AG04450 (cell line): ENCODE results near the gene ARSB. TPM values are rescaled to one million over a fixed set of nuclear protein-coding genes. Genes with fewer than 3 reads are reported as not detected.

Experiments
- CTCF ChIA-PET: fragments of 300-600, 350-600 bp; formaldehyde crosslinking; extraction: SDS; loops from one replicate; lab custom pipeline; 2022; ENCODE audit warnings: antibody characterized with exemption, inconsistent platforms; lab: Charles Lee
- POLR2A ChIA-PET: fragments of 350-600 bp; formaldehyde crosslinking; extraction: SDS; loops from one replicate; lab custom pipeline; 2021; ENCODE audit warnings: antibody characterized with exemption, inconsistent platforms; lab: Yijun Ruan, JAX
- DNase-seq: peaks from one replicate; pipeline ENCODE4 v3.0.0-alpha.2; 2011; ENCODE audit warnings: low read depth, low spot score
- H3K27ac ChIP-seq: one replicate; pipeline ENCODE4 v1.5.1; 2012; ENCODE audit warnings: low read depth, low read length, control low read depth
- H3K27me3 ChIP-seq: one replicate; pipeline ENCODE4 v1.6.0; 2012; ENCODE audit warnings: low read length; ENCODE audit not compliant: control insufficient read depth, insufficient read depth
- H3K4me3 ChIP-seq: 2 replicates; pipeline ENCODE4 v1.5.1; 2011; ENCODE audit warnings: mild to moderate bottlenecking, low read depth, low read length, control low read depth
- H3K9me3 ChIP-seq: 2 replicates; pipeline ENCODE4 v1.5.1; 2012; ENCODE audit warnings: low read length; ENCODE audit not compliant: control insufficient read depth, insufficient read depth
- polyA plus RNA-seq: library from polyadenylated mRNA; depleted of rRNA; stranded (reverse); fragments of >200 nt; gene quantifications from 2 replicates; pipeline ENCODE4 v1.2.3, GENCODE V29; 2011
- TF ChIP-seq, protein P1 (sequence below): IDR thresholded peaks from 2 replicates; pipeline ENCODE4 v1.5.1; 2011; ENCODE audit warnings: low read depth, low read length, control low read depth, inconsistent platforms

Gene ARSB
- polyA plus RNA-seq, 1 experiment: 21.0 TPM

DNA sequence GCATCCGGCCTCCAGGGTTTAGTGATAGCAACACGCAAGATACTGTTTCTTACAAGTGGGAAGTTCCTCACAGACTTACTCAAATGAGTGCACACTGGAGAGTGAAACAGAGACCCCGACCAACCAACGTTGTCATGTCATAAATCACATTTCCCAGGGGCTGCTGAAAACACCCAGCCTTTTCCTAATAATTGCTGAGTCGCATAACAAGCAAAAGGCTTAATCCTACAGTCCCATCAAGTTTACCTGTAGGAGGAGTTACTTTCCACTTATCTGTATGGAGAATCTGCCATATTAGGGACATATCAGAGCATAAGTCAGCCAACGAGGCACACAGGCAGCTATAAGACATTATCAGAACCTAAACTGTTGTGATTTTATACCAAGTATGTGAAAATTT lies 180.1 kb downstream of the ARSB start:
- ChIA-PET POLR2A (no interaction called here), CTCF (no interaction called here)
- TF ChIP-seq, protein P1, sequence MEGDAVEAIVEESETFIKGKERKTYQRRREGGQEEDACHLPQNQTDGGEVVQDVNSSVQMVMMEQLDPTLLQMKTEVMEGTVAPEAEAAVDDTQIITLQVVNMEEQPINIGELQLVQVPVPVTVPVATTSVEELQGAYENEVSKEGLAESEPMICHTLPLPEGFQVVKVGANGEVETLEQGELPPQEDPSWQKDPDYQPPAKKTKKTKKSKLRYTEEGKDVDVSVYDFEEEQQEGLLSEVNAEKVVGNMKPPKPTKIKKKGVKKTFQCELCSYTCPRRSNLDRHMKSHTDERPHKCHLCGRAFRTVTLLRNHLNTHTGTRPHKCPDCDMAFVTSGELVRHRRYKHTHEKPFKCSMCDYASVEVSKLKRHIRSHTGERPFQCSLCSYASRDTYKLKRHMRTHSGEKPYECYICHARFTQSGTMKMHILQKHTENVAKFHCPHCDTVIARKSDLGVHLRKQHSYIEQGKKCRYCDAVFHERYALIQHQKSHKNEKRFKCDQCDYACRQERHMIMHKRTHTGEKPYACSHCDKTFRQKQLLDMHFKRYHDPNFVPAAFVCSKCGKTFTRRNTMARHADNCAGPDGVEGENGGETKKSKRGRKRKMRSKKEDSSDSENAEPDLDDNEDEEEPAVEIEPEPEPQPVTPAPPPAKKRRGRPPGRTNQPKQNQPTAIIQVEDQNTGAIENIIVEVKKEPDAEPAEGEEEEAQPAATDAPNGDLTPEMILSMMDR: no peak
- H3K4me3 ChIP-seq: no peak overlapping the region
- H3K27me3 ChIP-seq: no peaks in the 10 kb centered on the region
- no peak for DNase-seq
- H3K9me3 ChIP-seq: no peaks in the 10 kb centered on the region; the same call in 1 of the 2 replicates
- H3K27ac ChIP-seq: no peak overlapping the region

GRCh38 chr5:78803941-78804340 lies 181.2 kb downstream of the ARSB start:
- ChIA-PET POLR2A (interaction anchor here (0.7 kb wide), 1 partner anchor 116 kb away, joined by 4 read pairs; no protein-coding TSS in a partner anchor), CTCF (no interaction called here)
- H3K27me3 ChIP-seq: no peaks in the 10 kb centered on the region
- TF ChIP-seq, protein P1: no peak
- no peak overlapping the region for H3K27ac ChIP-seq
- DNase-seq: no peak
- H3K9me3 ChIP-seq: no peaks in the 10 kb centered on the region
- no peak overlapping the region for H3K4me3 ChIP-seq

- TF ChIP-seq, protein P1: no peak
- Histone ChIP-seq H3K4me3 (no peak overlapping the region), H3K27me3 (no peaks in the 10 kb centered on the region), H3K27ac (no peak overlapping the region), H3K9me3 (no peaks in the 10 kb centered on the region)
- CTCF ChIA-PET: no interaction called here
- no peak for DNase-seq
- POLR2A ChIA-PET: interaction anchor here (0.7 kb wide), 1 partner anchor 117 kb away, joined by 4 read pairs; no protein-coding TSS in a partner anchor
Observed at GRCh38 chr5:78803353-78803752, 181.8 kb downstream of the ARSB start.

DNA sequence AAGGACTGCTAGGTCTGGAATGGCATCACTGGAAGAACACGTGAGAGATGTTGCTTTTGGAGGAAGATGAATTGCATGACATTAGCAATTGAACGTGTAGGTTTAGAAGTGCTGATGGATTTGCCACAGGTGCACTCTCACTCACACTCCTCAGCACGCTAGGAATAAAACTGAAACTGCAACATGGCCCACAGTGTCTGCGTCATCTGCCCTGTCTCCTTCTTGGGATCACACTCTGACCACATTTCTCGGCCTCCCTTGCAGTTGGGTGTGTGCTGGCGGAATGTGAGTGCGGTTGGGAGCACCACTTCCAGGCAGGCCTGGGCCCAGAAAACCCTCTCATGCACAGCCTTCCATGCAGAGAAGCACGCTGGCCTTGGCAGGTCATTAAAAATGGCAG lies 183.7 kb downstream of the ARSB start:
- Histone ChIP-seq H3K27ac (no peak overlapping the region), H3K27me3 (no peaks in the 10 kb centered on the region), H3K9me3 (no peaks in the 10 kb centered on the region), H3K4me3 (no peak overlapping the region)
- TF ChIP-seq, protein P1: no peak
- ChIA-PET POLR2A (no interaction called here), CTCF (no interaction called here)
- DNase-seq: no peak

DNA sequence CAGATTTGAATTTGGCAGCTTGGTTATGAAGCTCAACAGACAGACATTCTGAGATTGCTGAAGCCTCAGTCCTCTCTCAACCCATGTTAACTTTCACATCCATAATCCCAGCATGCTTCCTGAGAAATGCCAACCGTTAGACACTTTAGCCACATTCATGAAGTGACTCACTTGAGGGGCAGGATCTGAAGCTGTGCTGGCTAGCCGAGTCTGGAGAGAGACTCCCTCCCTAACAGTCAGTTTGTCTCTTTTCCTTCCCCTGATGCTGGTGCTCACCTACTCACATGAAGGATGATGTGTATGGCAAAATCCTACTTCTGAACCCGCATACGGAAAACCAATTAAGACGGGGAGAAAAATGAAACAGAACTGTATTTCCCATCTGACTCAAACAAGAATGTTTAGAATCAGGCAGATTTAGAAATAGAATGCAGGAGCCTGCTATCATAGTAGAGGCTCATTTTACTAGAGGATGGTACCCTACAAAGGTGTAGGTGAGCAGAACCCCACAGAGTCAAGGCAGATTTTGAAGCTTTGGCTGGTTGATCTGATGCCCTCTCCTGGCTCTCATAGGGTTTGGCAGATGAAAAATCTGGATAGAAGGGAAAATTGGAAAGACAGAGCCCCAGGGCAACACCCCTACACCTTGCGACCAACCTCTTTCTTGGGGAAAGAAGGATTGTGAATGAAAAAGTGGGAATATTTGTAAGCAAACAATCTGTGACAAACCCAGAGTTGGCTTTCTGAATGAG lies 185.7 kb downstream of the ARSB start:
- no peak overlapping the region for H3K27ac ChIP-seq
- no peaks in the 10 kb centered on the region for H3K27me3 ChIP-seq
- no peak for DNase-seq
- POLR2A ChIA-PET: no interaction called here
- TF ChIP-seq, protein P1: peak; percentile 40
- CTCF ChIA-PET: interaction anchor here (0.9 to 1.8 kb wide), 6 partner anchors 11 to 332 kb away, joined by 3 to 7 read pairs (median 3); no protein-coding TSS in a partner anchor
- peak overlapping the region; percentile 4; the same call in 1 of the 2 replicates for H3K4me3 ChIP-seq
- no peaks in the 10 kb centered on the region for H3K9me3 ChIP-seq
